Activated T-helper 2 cell treated with anti-CD3 and anti-CD28 coated beads, Interferon-gamma antibody, Interleukin-2, Interleukin-4, amounts not matched to agents 10 μg/mL and 5 μg/mL and 100 μg/mL, durations not matched to agents 14 hours and 24 hours and 36 hours (primary cell): ENCODE measurements around the gene EFHC2. TPM values are rescaled to one million over a fixed set of nuclear protein-coding genes. Genes with fewer than 3 reads are reported as not detected.

Experiments
- DNase-seq: peaks from one replicate; pipeline ENCODE4 v3.0.0; 2021; ENCODE audit warnings: low spot score
- H3K27ac Mint-ChIP-seq: one replicate; pipeline ENCODE4 v1.8.0; 2021; ENCODE audit warnings: mixed read lengths
- H3K27me3 Mint-ChIP-seq: one replicate; pipeline ENCODE4 v1.8.0; 2021; ENCODE audit warnings: low read depth, mixed read lengths
- H3K36me3 Mint-ChIP-seq: one replicate; pipeline ENCODE4 v1.8.0; 2021; ENCODE audit warnings: low read depth, mixed read lengths
- H3K4me1 Mint-ChIP-seq: one replicate; pipeline ENCODE4 v1.8.0; 2021; ENCODE audit warnings: low read depth, mixed read lengths
- H3K4me3 Mint-ChIP-seq: one replicate; pipeline ENCODE4 v1.8.0; 2021; ENCODE audit warnings: low read depth, mild to moderate bottlenecking, moderate library complexity, mixed read lengths
- H3K9me3 Mint-ChIP-seq: one replicate; pipeline ENCODE4 v1.8.0; 2021; ENCODE audit warnings: mixed read lengths
- intact Hi-C: fragments of 100-400 bp; cut with micrococcal nuclease; formaldehyde crosslinking; loops from one replicate; pipeline ENCODE4 v1.15.1; 2023
- total RNA-seq: library from RNA; stranded (reverse); gene quantifications from 2 replicates; pipeline ENCODE4 v1.2.3, GENCODE V29; 2022

Gene EFHC2
- total RNA-seq, 1 donor from 2014 or later, result not detected

- Mint-ChIP-seq H3K4me1 (no peaks in the 10 kb centered on the region), H3K36me3 (no peaks in the 10 kb centered on the region), H3K9me3 (no peaks in the 10 kb centered on the region), H3K27me3 (no peaks in the 10 kb centered on the region), H3K4me3 (no peak overlapping the region), H3K27ac (no peak overlapping the region)
- intact Hi-C loops, result no loop called here
- no peak for DNase-seq
Observed at GRCh38 chrX:44157858-44158257, 185.6 kb downstream of the EFHC2 start.

- H3K36me3 Mint-ChIP-seq, result no peaks in the 10 kb centered on the region
- no peak overlapping the region for H3K27ac Mint-ChIP-seq
- no peaks in the 10 kb centered on the region for H3K9me3 Mint-ChIP-seq
- DNase-seq, result no peak
- H3K27me3 Mint-ChIP-seq, result no peaks in the 10 kb centered on the region
- no peak overlapping the region for H3K4me3 Mint-ChIP-seq
- intact Hi-C loops, result no loop called here
- no peaks in the 10 kb centered on the region for H3K4me1 Mint-ChIP-seq
Observed at GRCh38 chrX:44157283-44157682, 186.2 kb downstream of the EFHC2 start.

- intact Hi-C loops, result no loop called here
- Mint-ChIP-seq H3K27ac (no peak overlapping the region), H3K4me3 (no peak overlapping the region), H3K36me3 (no peaks in the 10 kb centered on the region), H3K27me3 (no peaks in the 10 kb centered on the region), H3K4me1 (no peaks in the 10 kb centered on the region), H3K9me3 (no peaks in the 10 kb centered on the region)
- no peak for DNase-seq
Observed at GRCh38 chrX:44156726-44157125, 186.7 kb downstream of the EFHC2 start.

- Mint-ChIP-seq H3K9me3 (no peaks in the 10 kb centered on the region), H3K4me1 (no peaks in the 10 kb centered on the region), H3K4me3 (no peak overlapping the region), H3K27me3 (no peaks in the 10 kb centered on the region), H3K27ac (no peak overlapping the region), H3K36me3 (no peaks in the 10 kb centered on the region)
- DNase-seq, result no peak
- intact Hi-C loops, result no loop called here
Observed at GRCh38 chrX:44155126-44155525, 188.3 kb downstream of the EFHC2 start.

GRCh38 chrX:44152852-44153251 is 190.6 kb downstream of the EFHC2 start:
- no peak overlapping the region for H3K27ac Mint-ChIP-seq
- no peaks in the 10 kb centered on the region for H3K27me3 Mint-ChIP-seq
- H3K9me3 Mint-ChIP-seq, result no peaks in the 10 kb centered on the region
- intact Hi-C loops, result no loop called here
- no peaks in the 10 kb centered on the region for H3K36me3 Mint-ChIP-seq
- no peak for DNase-seq
- no peaks in the 10 kb centered on the region for H3K4me1 Mint-ChIP-seq
- no peak overlapping the region for H3K4me3 Mint-ChIP-seq

GRCh38 chrX:44147130-44147529 is 196.3 kb downstream of the EFHC2 start:
- Mint-ChIP-seq H3K4me1 (no peaks in the 10 kb centered on the region), H3K4me3 (no peak overlapping the region), H3K27me3 (no peaks in the 10 kb centered on the region), H3K27ac (no peak overlapping the region), H3K36me3 (no peaks in the 10 kb centered on the region), H3K9me3 (no peaks in the 10 kb centered on the region)
- intact Hi-C loops, result no loop called here
- DNase-seq, result no peak

GRCh38 chrX:44144177-44144945 is 199.1 kb downstream of the EFHC2 start:
- Mint-ChIP-seq H3K4me3 (no peak overlapping the region), H3K36me3 (no peaks in the 10 kb centered on the region), H3K27ac (no peak overlapping the region), H3K4me1 (no peaks in the 10 kb centered on the region), H3K9me3 (no peaks in the 10 kb centered on the region), H3K27me3 (no peaks in the 10 kb centered on the region)
- intact Hi-C loops, result no loop called here
- no peak for DNase-seq

- no peaks in the 10 kb centered on the region for H3K36me3 Mint-ChIP-seq
- intact Hi-C loops, result no loop called here
- H3K27ac Mint-ChIP-seq, result no peak overlapping the region
- no peaks in the 10 kb centered on the region for H3K4me1 Mint-ChIP-seq
- no peaks in the 10 kb centered on the region for H3K27me3 Mint-ChIP-seq
- H3K9me3 Mint-ChIP-seq, result no peaks in the 10 kb centered on the region
- DNase-seq, result no peak
- H3K4me3 Mint-ChIP-seq, result no peak overlapping the region
Observed at GRCh38 chrX:44143061-44143602, 200.3 kb downstream of the EFHC2 start.

GRCh38 chrX:44130189-44130588 is 213.3 kb downstream of the EFHC2 start:
- intact Hi-C loops, result no loop called here
- H3K36me3 Mint-ChIP-seq, result no peaks in the 10 kb centered on the region
- no peak overlapping the region for H3K4me3 Mint-ChIP-seq
- no peak overlapping the region for H3K27ac Mint-ChIP-seq
- H3K9me3 Mint-ChIP-seq, result no peaks in the 10 kb centered on the region
- no peaks in the 10 kb centered on the region for H3K27me3 Mint-ChIP-seq
- no peaks in the 10 kb centered on the region for H3K4me1 Mint-ChIP-seq
- no peak for DNase-seq

- no peaks in the 10 kb centered on the region for H3K4me1 Mint-ChIP-seq
Observed at GRCh38 chrX:44113337-44113736, 230.1 kb downstream of the EFHC2 start.

GRCh38 chrX:44106864-44107263 is 236.6 kb downstream of the EFHC2 start:
- Mint-ChIP-seq H3K27me3 (no peaks in the 10 kb centered on the region), H3K9me3 (no peaks in the 10 kb centered on the region), H3K27ac (no peak overlapping the region), H3K36me3 (no peaks in the 10 kb centered on the region), H3K4me1 (no peaks in the 10 kb centered on the region), H3K4me3 (no peak overlapping the region)
- no peak for DNase-seq
- intact Hi-C loops, result no loop called here

More at GRCh38 chrX:44113337-44113736, 230.1 kb downstream of the EFHC2 start:
- Mint-ChIP-seq H3K27ac (no peak overlapping the region), H3K27me3 (no peaks in the 10 kb centered on the region), H3K4me3 (no peak overlapping the region), H3K36me3 (no peaks in the 10 kb centered on the region), H3K9me3 (no peaks in the 10 kb centered on the region)
- DNase-seq, result no peak
- intact Hi-C loops, result no loop called here

GRCh38 chrX:44105228-44105913 is 238.1 kb downstream of the EFHC2 start:
- no peaks in the 10 kb centered on the region for H3K36me3 Mint-ChIP-seq
- H3K4me3 Mint-ChIP-seq, result no peak overlapping the region
- no peaks in the 10 kb centered on the region for H3K9me3 Mint-ChIP-seq
- DNase-seq, result no peak
- no peaks in the 10 kb centered on the region for H3K4me1 Mint-ChIP-seq
- intact Hi-C loops, result no loop called here
- H3K27ac Mint-ChIP-seq, result no peak overlapping the region
- no peaks in the 10 kb centered on the region for H3K27me3 Mint-ChIP-seq

GRCh38 chrX:44104699-44105098 is 238.8 kb downstream of the EFHC2 start:
- DNase-seq, result no peak
- intact Hi-C loops, result no loop called here
- no peak overlapping the region for H3K27ac Mint-ChIP-seq
- no peaks in the 10 kb centered on the region for H3K4me1 Mint-ChIP-seq
- no peak overlapping the region for H3K4me3 Mint-ChIP-seq
- no peaks in the 10 kb centered on the region for H3K9me3 Mint-ChIP-seq
- no peaks in the 10 kb centered on the region for H3K27me3 Mint-ChIP-seq
- no peaks in the 10 kb centered on the region for H3K36me3 Mint-ChIP-seq
